Psoas muscle (tissue), 8 donors: ENCODE measurements around the gene PAX4. TPM values are rescaled to one million over a fixed set of nuclear protein-coding genes. Genes with fewer than 3 reads are reported as not detected.

Experiments
- ATAC-seq, 4 donors: fragments of 200-7000 bp; cut with Tn5 transposase; one replicate each; pipeline ENCODE4 v1.9.1; 2020; ENCODE audit warnings: moderate library complexity in 3 of 4, mild to moderate bottlenecking in 2 of 4
- DNase-seq, 2 donors: peaks; one replicate each; pipeline ENCODE4 v3.0.0-alpha.2; 2020
- H3K27ac ChIP-seq: fragments of 200-600 bp; one replicate; pipeline ENCODE4 v1.8.0; 2022
- H3K27me3 ChIP-seq, 3 donors: fragments of 200-600 bp in 1 of 3; one replicate each; pipeline versions ENCODE4 v1.6.1 to v1.8.0; 2013 to 2022; ENCODE audit warnings: low read length in 2 of 3, mild to moderate bottlenecking in 2 of 3, moderate library complexity in 1 of 3; ENCODE audit not compliant: insufficient read depth in 3 of 3
- H3K36me3 ChIP-seq, 2 donors: fragments of 200-600 bp in 1 of 2; one replicate each; pipeline versions ENCODE4 v1.6.1 to v1.8.0; 2013 to 2022; ENCODE audit warnings: low read depth in 1 of 2, mild to moderate bottlenecking in 1 of 2, moderate library complexity in 1 of 2; ENCODE audit not compliant: insufficient read depth in 1 of 2
- H3K4me1 ChIP-seq: fragments of 200-600 bp; one replicate; pipeline ENCODE4 v1.8.0; 2022
- H3K4me3 ChIP-seq: fragments of 200-600 bp; one replicate; pipeline ENCODE4 v1.8.0; 2022; ENCODE audit warnings: mild to moderate bottlenecking
- H3K9me3 ChIP-seq: fragments of 200-600 bp; one replicate; pipeline ENCODE4 v1.8.0; 2022
- CTCF ChIP-seq: fragments of 200-600 bp; IDR thresholded peaks from one replicate; pipeline ENCODE4 v1.8.0; 2022; ENCODE audit warnings: antibody characterized with exemption
- WGBS, 3 donors: extraction: QIAGEN DNeasy Blood & Tissue Kit; methylation state at CpG; one replicate each; pipeline versions ENCODE4 v1.1.6 to v1.1.7; 2013; 5-methylcytosine and 5-hydroxymethylcytosine counted together
- intact Hi-C, 2 donors: fragments of 100-400 bp; cut with DNase I; formaldehyde crosslinking; loops; one replicate each; pipeline versions ENCODE4 v1.11.0 to v1.14.2; 2022
- polyA plus RNA-seq, 3 donors: library from polyadenylated mRNA; stranded (reverse); fragments of 200-250 nt; gene quantifications; one replicate each; pipeline ENCODE4 v1.2.3, GENCODE V29; 2013
- total RNA-seq, 4 donors: library from RNA; stranded (reverse); fragmentation: NEBNext Ultra II Directional in 2 of 4; extraction: Animal tissue kit (Norgen Biotek cat#: 25700) in 2 of 4; gene quantifications; one replicate each; pipeline versions ENCODE4 v1.2.1 to v1.2.4, GENCODE V29; 2021 to 2023
- donor health status: healthy with polysubstance abuse.
- donor health status: DM: no; HTN: no; CAD: no; lungs with moderate emphysema.
- donor health status: Bipolar disorder and iron deficiency.
- donor health status: healthy.
- donor health status: DM: yes; HTN: yes; CAD: no.
- donor health status: DM: no; HTN: no; CAD: no.
- donor health status: DM: no; HTN: no; CAD: no.
- donor health status: DM: yes; HTN: yes; CAD: no.

The PAX4 gene
- total and polyA plus RNA-seq, 7 donors: not detected

GRCh38 chr7:127620406-127621233 lies 2.7 kb upstream of the PAX4 start:
- peaks cover 0 to 48% (median 13%) of the 10 kb centered on the region in 3 donors for H3K27me3 ChIP-seq

GRCh38 chr7:127619681-127620405 lies 1.9 kb upstream of the PAX4 start:
- intact Hi-C loops: no loop called here

More at GRCh38 chr7:127620406-127621233, 2.7 kb upstream of the PAX4 start:
- DNase-seq: no peak
- Histone ChIP-seq H3K27ac (no peak overlapping the region), H3K4me1 (no peaks in the 10 kb centered on the region), H3K4me3 (no peak overlapping the region), H3K36me3 (no peaks in the 10 kb centered on the region), H3K9me3 (no peaks in the 10 kb centered on the region)
- intact Hi-C loops: no loop called here
- TF ChIP-seq CTCF: no peak
- no peak for ATAC-seq
- 2 to 3% (median 2%) methylated on average over 22 to 24 of the region's 24 CpGs for WGBS, 3 donors

GRCh38 chr7:127618775-127619174 lies 833 bp upstream of the PAX4 start:
- no peak for ATAC-seq
- WGBS, 3 donors: 52 to 71% (median 65%) methylated on average over 1 of the region's 1 CpG
- Histone ChIP-seq H3K27ac (no peak overlapping the region), H3K36me3 (no peaks in the 10 kb centered on the region), H3K4me1 (no peaks in the 10 kb centered on the region), H3K27me3 (peaks cover 0 to 49% (median 15%) of the 10 kb centered on the region in 3 donors), H3K4me3 (no peak overlapping the region), H3K9me3 (no peaks in the 10 kb centered on the region)
- intact Hi-C loops: no loop called here
- TF ChIP-seq CTCF: no peak
- no peak for DNase-seq

More at GRCh38 chr7:127619681-127620405, 1.9 kb upstream of the PAX4 start:
- no peaks in the 10 kb centered on the region for H3K36me3 ChIP-seq
- no peak overlapping the region for H3K4me3 ChIP-seq
- 4 to 7% (median 6%) methylated on average over 27 of the region's 27 CpGs for WGBS, 3 donors
- peaks cover 0 to 48% (median 15%) of the 10 kb centered on the region in 3 donors for H3K27me3 ChIP-seq
- H3K27ac ChIP-seq: no peak overlapping the region
- DNase-seq (no peak), ATAC-seq (no peak)
- no peak for TF ChIP-seq CTCF
- no peaks in the 10 kb centered on the region for H3K4me1 ChIP-seq
- no peaks in the 10 kb centered on the region for H3K9me3 ChIP-seq

GRCh38 chr7:127616724-127617123 lies 1.2 kb downstream of the PAX4 start:
- no peak for ATAC-seq
- Histone ChIP-seq H3K27me3 (peaks cover 0 to 43% (median 17%) of the 10 kb centered on the region in 3 donors), H3K9me3 (no peaks in the 10 kb centered on the region), H3K4me3 (no peak overlapping the region), H3K4me1 (no peaks in the 10 kb centered on the region), H3K36me3 (no peaks in the 10 kb centered on the region), H3K27ac (no peak overlapping the region)
- intact Hi-C loops: no loop called here
- no peak for TF ChIP-seq CTCF
- WGBS, 3 donors: 85 to 88% (median 86%) methylated on average over 5 of the region's 5 CpGs
- no peak for DNase-seq
